Right atrium auricular region (tissue), 2 donors: ENCODE data around the gene PRKAR2B. TPM values are rescaled to one million over a fixed set of nuclear protein-coding genes. Genes with fewer than 3 reads are reported as not detected.
A peak's percentile ranks its signal among the peaks of the same experiment; 100 is the strongest.

Experiments
- DNase-seq: peaks from one replicate; pipeline ENCODE4 v3.0.0-alpha.2; 2019; ENCODE audit warnings: low spot score
- H3K27ac ChIP-seq, 2 donors: fragments of 200-600 bp; sonication (generic); 1 replicate in 1 of 2; 2 replicates in 1 of 2; pipeline ENCODE4 v1.5.1; 2016 to 2019
- H3K27me3 ChIP-seq, 2 donors: fragments of 200-600 bp; sonication (generic); one replicate each; pipeline versions ENCODE4 v1.5.1 to v1.6.0; 2017 to 2019
- H3K36me3 ChIP-seq: fragments of 200-600 bp; sonication (generic); one replicate; pipeline ENCODE4 v1.5.1; 2016
- H3K4me1 ChIP-seq, 2 donors: fragments of 200-600 bp; sonication (generic); one replicate each; pipeline versions ENCODE4 v1.5.1 to v1.6.0; 2017 to 2019
- H3K4me3 ChIP-seq, 2 donors: fragments of 200-600 bp; sonication (generic); 1 replicate in 1 of 2; 2 replicates in 1 of 2; pipeline ENCODE4 v1.5.1; 2017 to 2019; ENCODE audit warnings: mild to moderate bottlenecking in 1 of 2, moderate library complexity in 1 of 2
- H3K9me3 ChIP-seq, 2 donors: fragments of 200-600 bp; sonication (generic); one replicate each; pipeline ENCODE4 v1.5.1; 2019
- CTCF ChIP-seq, 2 donors: fragments of 200-600 bp; sonication (generic); IDR thresholded peaks; one replicate each; pipeline ENCODE4 v1.5.1; 2019; ENCODE audit warnings: antibody characterized with exemption in 2 of 2
- total RNA-seq, 2 donors: library from RNA; depleted of rRNA; stranded (reverse); fragments of >200 nt; gene quantifications; one replicate each; pipeline ENCODE4 v1.1.0, GENCODE V29; 2016

PRKAR2B gene
- total RNA-seq, 2 donors from 2014 or later, result 30.1 to 30.4 TPM

GRCh38 chr7:107187774-107188173, 143.3 kb downstream of the PRKAR2B start:
- Histone ChIP-seq H3K27me3 (no peaks in the 10 kb centered on the region), H3K27ac (no peak overlapping the region), H3K4me1 (no peaks in the 10 kb centered on the region), H3K9me3 (no peaks in the 10 kb centered on the region), H3K4me3 (no peak overlapping the region), H3K36me3 (peaks cover 80% of the 10 kb centered on the region)
- TF ChIP-seq CTCF (IDR thresholded peaks at IDR 0.05), result no peak
- no peak for DNase-seq

- no peak overlapping the region for H3K27ac ChIP-seq
- peaks cover 0 to 12% of the 10 kb centered on the region in 2 donors for H3K4me1 ChIP-seq
- no peak for DNase-seq
- no peaks in the 10 kb centered on the region for H3K9me3 ChIP-seq
- peaks cover 70% of the 10 kb centered on the region for H3K36me3 ChIP-seq
- no peak for TF ChIP-seq CTCF (IDR thresholded peaks at IDR 0.05)
- no peaks in the 10 kb centered on the region for H3K27me3 ChIP-seq
- H3K4me3 ChIP-seq, result no peak overlapping the region
Measured at GRCh38 chr7:107190090-107190489, 145.6 kb downstream of the PRKAR2B start.

- Histone ChIP-seq H3K36me3 (peaks cover 76% of the 10 kb centered on the region), H3K27ac (peak overlapping the region in 1 of 2 donors; percentile 12)
Measured at GRCh38 chr7:107194052-107194451, 149.5 kb downstream of the PRKAR2B start.

GRCh38 chr7:107196834-107197610, 152.5 kb downstream of the PRKAR2B start:
- Histone ChIP-seq H3K36me3 (peaks cover 75% of the 10 kb centered on the region), H3K9me3 (no peaks in the 10 kb centered on the region), H3K27ac (no peak overlapping the region), H3K4me3 (no peak overlapping the region), H3K27me3 (no peaks in the 10 kb centered on the region), H3K4me1 (peaks cover 0 to 12% of the 10 kb centered on the region in 2 donors)
- TF ChIP-seq CTCF (IDR thresholded peaks at IDR 0.05), result no peak
- no peak for DNase-seq

More at GRCh38 chr7:107194052-107194451, 149.5 kb downstream of the PRKAR2B start:
- no peaks in the 10 kb centered on the region for H3K27me3 ChIP-seq
- peak in 1 of 2 donors; percentile 33 for TF ChIP-seq CTCF (IDR thresholded peaks at IDR 0.05)
- H3K4me3 ChIP-seq, result no peak overlapping the region
- no peaks in the 10 kb centered on the region for H3K9me3 ChIP-seq
- no peak for DNase-seq
- H3K4me1 ChIP-seq, result peaks cover 0 to 12% of the 10 kb centered on the region in 2 donors

- Histone ChIP-seq H3K4me3 (no peak overlapping the region), H3K4me1 (no peaks in the 10 kb centered on the region), H3K27me3 (no peaks in the 10 kb centered on the region), H3K36me3 (peaks cover 69% of the 10 kb centered on the region), H3K9me3 (no peaks in the 10 kb centered on the region), H3K27ac (peak overlapping the region in 1 of 2 donors; percentile 52)
- peak; percentile 44 to 70 for TF ChIP-seq CTCF (IDR thresholded peaks at IDR 0.05)
- DNase-seq, result no peak
Measured at GRCh38 chr7:107201795-107202450, 157.4 kb downstream of the PRKAR2B start.
